Retina (tissue), 1 donor: ENCODE data around the gene PPM1B.
"Not testable (repeated sequence)": the region's sequence is repeated elsewhere in the genome, so short reads cannot be mapped to it uniquely, and the experiment has no call there.

Source experiments
- DNase-seq: peaks from one replicate; pipeline ENCODE4 v3.0.0-alpha.2; 2016

Gene PPM1B

GRCh38 chr2:44164617-44165016 is 4.1 kb upstream of the PPM1B start:
- DNase-seq: no peak

GRCh38 chr2:44166096-44166495 is 2.6 kb upstream of the PPM1B start:
- DNase-seq: no peak

GRCh38 chr2:44167311-44167907 is 1.3 kb upstream of the PPM1B start:
- no peak for DNase-seq

- DNase-seq: peak; percentile 99
These were observed 581 bp upstream of the PPM1B start for GRCh38 chr2:44167908-44168680.

- DNase-seq: no peak
These were observed 652 bp downstream of the PPM1B start for GRCh38 chr2:44169155-44169898.

- DNase-seq: no peak
These were observed 1.6 kb downstream of the PPM1B start for GRCh38 chr2:44170311-44170717.

- DNase-seq: no peak
These were observed 2.3 kb downstream of the PPM1B start for GRCh38 chr2:44171018-44171417.

GRCh38 chr2:44171442-44171841 is 2.8 kb downstream of the PPM1B start:
- DNase-seq: not testable (repeated sequence)

- DNase-seq: peak; percentile 5
These were observed 3.9 kb downstream of the PPM1B start for GRCh38 chr2:44172576-44172975.

- DNase-seq: no peak
These were observed 10.3 kb downstream of the PPM1B start for GRCh38 chr2:44178950-44179349.

- no peak for DNase-seq
These were observed 13.0 kb downstream of the PPM1B start for GRCh38 chr2:44181648-44182047.

GRCh38 chr2:44184106-44184505 is 15.4 kb downstream of the PPM1B start:
- no peak for DNase-seq

- DNase-seq: no peak
These were observed 18.1 kb downstream of the PPM1B start for GRCh38 chr2:44186810-44187209.

- DNase-seq: no peak
These were observed 18.6 kb downstream of the PPM1B start for GRCh38 chr2:44187251-44187650.

GRCh38 chr2:44188696-44189095 is 20.0 kb downstream of the PPM1B start:
- no peak for DNase-seq

GRCh38 chr2:44189104-44189503 is 20.4 kb downstream of the PPM1B start:
- DNase-seq: no peak

- DNase-seq: no peak
These were observed 21.9 kb downstream of the PPM1B start for GRCh38 chr2:44190526-44190925.

- no peak for DNase-seq
These were observed 23.1 kb downstream of the PPM1B start for GRCh38 chr2:44191739-44192138.

GRCh38 chr2:44192646-44193045 is 24.0 kb downstream of the PPM1B start:
- DNase-seq: no peak

GRCh38 chr2:44195714-44196113 is 27.0 kb downstream of the PPM1B start:
- DNase-seq: no peak

- DNase-seq: no peak
These were observed 29.1 kb downstream of the PPM1B start for GRCh38 chr2:44197816-44198215.

GRCh38 chr2:44200011-44200410 is 31.3 kb downstream of the PPM1B start:
- no peak for DNase-seq

- no peak for DNase-seq
These were observed 32.1 kb downstream of the PPM1B start for GRCh38 chr2:44200759-44201158.

- no peak for DNase-seq
These were observed 33.0 kb downstream of the PPM1B start for GRCh38 chr2:44201648-44202165.
